GM06990 (cell line): Measurements from ENCODE around the gene IL1RL2.

Experiments
- DNase-seq: peaks from one replicate; pipeline ENCODE4 v3.0.0-alpha.2; 2011; ENCODE audit not compliant: insufficient read length; ENCODE audit errors: extremely low read depth
- H3K27me3 ChIP-seq: replicated peaks from 2 replicates; pipeline ENCODE4 v1.6.0; 2011; ENCODE audit warnings: low read length; ENCODE audit not compliant: control insufficient read depth, insufficient read depth
- H3K36me3 ChIP-seq: 2 replicates; pipeline ENCODE4 v1.5.1; 2011; ENCODE audit warnings: low read length; ENCODE audit not compliant: control insufficient read depth, insufficient read depth
- H3K4me3 ChIP-seq: replicated peaks from 2 replicates; pipeline ENCODE4 v1.5.1; 2011; ENCODE audit warnings: low read depth, mild to moderate bottlenecking, control low read depth, low read length
- CTCF ChIP-seq: IDR thresholded peaks from 2 replicates; pipeline ENCODE4 v1.5.1; 2011; ENCODE audit warnings: low read length, control low read depth, mild to moderate bottlenecking, inconsistent platforms; ENCODE audit not compliant: insufficient read depth, poor library complexity, severe bottlenecking

IL1RL2 gene

DNA sequence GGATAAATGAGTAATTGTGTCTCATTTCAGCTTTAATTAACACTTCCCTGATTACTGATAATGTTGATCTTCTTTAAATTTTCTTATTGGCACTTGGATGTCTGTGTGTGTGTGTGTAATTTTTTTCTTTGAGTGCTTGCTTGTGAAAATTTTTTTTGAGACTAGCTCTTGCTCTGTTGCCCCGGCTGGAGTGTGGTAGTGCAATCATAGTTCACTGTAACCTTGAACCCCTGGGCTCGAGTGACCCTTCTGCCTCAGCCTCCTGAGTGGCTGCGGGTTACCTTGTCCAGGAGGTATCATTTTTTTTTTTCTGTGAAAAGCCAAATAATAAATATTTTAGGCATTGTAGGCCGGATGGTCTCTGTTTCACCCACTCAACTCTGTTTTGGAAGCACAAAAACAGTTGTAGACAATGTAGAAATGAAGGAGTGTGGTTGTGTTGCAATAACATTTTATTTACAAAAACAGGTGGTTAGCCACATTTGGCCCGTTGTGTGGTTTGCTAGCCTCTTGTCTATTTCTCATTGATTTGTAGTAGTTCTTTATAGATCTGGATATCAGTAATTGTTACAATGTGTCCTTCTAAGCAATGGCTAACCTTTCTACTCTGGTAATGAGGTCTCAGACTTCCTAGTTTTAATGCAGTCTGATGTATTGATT lies 7.9 kb downstream of the IL1RL2 start:
- TF ChIP-seq CTCF, result no peak
- H3K4me3 ChIP-seq, result no peak overlapping the region
- no peak for DNase-seq
- no peaks in the 10 kb centered on the region for H3K36me3 ChIP-seq
- H3K27me3 ChIP-seq, result no peaks in the 10 kb centered on the region

GRCh38 chr2:102197389-102198137 lies 10.7 kb downstream of the IL1RL2 start:
- Histone ChIP-seq H3K36me3 (no peaks in the 10 kb centered on the region), H3K4me3 (no peak overlapping the region), H3K27me3 (no peaks in the 10 kb centered on the region)
- TF ChIP-seq CTCF, result no peak
- DNase-seq, result no peak

DNA sequence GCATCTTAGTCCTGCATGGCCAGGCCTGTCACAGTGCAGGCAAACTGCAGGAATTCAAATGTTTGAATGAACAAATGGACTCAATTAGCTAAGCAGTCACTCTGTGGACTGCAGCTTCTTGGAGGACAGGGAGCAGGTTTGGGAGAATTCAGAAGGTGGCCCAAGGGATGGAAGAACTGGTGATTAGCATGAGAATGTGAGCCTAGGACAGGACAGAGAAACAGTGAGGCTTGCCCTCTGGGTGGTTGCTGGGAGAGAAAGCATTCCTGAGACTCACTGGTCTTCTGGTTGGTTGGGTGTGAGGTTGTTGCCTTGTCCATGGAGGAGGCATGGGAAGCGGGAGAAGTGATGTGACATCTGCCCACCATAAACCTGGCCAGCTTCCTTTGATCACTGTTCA lies 13.7 kb downstream of the IL1RL2 start:
- no peak for DNase-seq
- no peaks in the 10 kb centered on the region for H3K36me3 ChIP-seq
- no peak for TF ChIP-seq CTCF
- H3K4me3 ChIP-seq, result no peak overlapping the region
- no peaks in the 10 kb centered on the region for H3K27me3 ChIP-seq

DNA sequence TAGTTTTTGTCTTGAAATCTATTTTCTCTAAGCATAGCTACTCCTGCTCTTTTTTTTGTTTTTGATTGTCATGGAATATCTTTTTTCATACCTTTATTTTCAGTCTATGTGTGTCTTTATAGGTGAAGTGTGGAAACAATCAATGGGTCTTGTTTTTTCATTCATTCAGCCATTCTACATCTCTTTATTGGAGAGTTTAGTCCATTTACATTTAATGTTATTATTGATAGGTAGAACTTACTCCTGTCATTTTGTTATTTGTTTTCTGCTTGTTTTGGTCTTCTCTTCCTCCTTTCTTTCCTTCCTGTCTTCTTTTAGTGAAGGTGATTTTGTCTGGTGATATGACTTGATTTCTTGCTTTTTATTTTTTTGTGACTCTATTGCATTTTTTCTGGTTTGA lies 17.8 kb downstream of the IL1RL2 start:
- DNase-seq, result no peak
- H3K27me3 ChIP-seq, result no peaks in the 10 kb centered on the region
- no peak for TF ChIP-seq CTCF
- no peak overlapping the region for H3K4me3 ChIP-seq
- H3K36me3 ChIP-seq, result no peaks in the 10 kb centered on the region

DNA sequence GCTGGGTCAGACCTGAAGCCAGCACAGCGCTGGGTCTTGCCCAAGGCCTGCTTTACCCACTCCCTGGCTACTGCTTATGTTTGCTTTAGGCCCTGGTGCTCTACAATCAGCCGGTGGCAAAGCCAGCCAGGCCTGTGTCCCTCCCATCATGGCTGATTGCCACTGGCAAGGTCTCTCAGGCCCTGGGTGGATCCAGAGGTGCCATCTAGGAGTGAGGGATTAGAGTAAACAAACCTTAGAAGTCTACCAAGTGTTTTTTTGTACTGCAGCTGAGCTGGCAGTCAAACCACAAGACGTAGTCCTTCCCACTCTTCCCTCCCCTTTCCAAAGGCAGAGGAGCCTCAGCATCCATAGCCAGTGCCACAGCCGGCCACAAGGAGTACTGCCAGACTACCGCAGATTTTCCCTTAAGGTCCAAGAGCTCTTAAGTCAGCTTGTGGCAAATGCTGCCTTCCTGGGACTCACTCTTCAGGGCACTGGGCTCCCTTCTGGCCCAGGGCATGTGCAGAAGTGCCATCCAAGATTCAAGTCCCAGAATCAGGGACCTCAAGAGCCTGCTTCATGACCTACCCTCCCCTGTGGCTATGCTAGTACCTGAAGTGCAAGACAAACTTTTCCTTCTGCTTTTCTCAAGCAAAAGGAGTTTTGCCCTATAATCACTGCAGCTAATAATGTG lies 20.0 kb downstream of the IL1RL2 start:
- Histone ChIP-seq H3K27me3 (no peaks in the 10 kb centered on the region), H3K4me3 (no peak overlapping the region), H3K36me3 (no peaks in the 10 kb centered on the region)
- TF ChIP-seq CTCF, result no peak
- DNase-seq, result no peak
